Myocyte (in vitro differentiated cells): ENCODE data around the gene DNM2. TPM values are rescaled to one million over a fixed set of nuclear protein-coding genes. Genes with fewer than 3 reads are reported as not detected.
"Not testable (repeated sequence)": the region's sequence is repeated elsewhere in the genome, so short reads cannot be mapped to it uniquely, and the experiment has no call there.

Experiments
- DNase-seq: peaks from one replicate; pipeline ENCODE4 v3.0.0-alpha.2; 2012; ENCODE audit warnings: low read depth
- polyA plus RNA-seq: library from polyadenylated mRNA; unstranded; fragments of >200 nt; gene quantifications from one replicate; pipeline ENCODE4 v1.2.1, GENCODE V29; 2012; ENCODE audit warnings: missing spikeins
- total RNA-seq: library from RNA; depleted of rRNA; stranded (reverse); fragments of >200 nt; gene quantifications from 2 replicates; pipeline ENCODE4 v1.2.3, GENCODE V29; 2014

Gene DNM2
- total RNA-seq, result 64.8 and 71.8 TPM in 2 replicates
- 105 TPM for polyA plus RNA-seq

DNA sequence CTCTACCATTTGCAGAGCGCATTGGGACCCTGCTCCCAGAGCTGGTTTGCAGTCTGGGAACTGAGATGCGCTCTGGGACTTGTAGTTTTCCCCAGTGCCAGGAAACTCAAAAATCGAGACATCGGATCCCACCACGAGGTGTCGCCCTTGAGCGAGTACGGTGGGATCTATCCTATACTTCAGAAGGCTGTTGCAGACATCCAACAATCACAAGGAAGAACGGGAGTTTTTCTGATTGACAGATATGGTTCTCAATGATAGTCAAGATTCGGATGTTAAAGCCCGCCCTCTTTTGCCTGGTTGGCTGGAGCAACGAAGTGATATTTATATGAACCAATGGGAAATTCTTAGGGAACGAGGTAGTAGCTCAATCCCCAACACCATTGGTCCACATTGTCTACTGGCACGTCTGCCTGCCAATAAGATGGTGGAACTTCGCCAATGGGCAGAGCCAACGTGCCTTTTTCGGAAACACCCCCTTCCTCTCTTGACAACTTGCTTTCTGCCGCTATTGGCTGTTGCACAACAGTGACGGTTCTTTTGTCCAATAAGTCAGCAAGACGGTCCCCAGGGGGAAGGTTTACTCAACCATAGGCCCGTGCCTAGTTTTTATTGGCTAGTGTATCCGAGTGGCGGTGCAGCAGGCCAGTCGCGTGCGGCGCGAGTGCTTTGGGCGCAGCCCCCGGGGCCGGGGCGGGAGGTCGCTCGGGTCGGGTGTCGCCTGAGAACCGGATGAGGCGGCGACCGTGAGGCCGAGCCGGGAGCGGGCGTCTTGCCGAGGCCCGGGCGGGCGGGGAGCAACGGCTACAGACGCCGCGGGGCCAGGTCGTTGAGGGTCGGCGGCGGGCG, at the start of gene DNM2:
Gene DNM2, plus strand, starts transcription at position 724 of the 849 bp plus-strand sequence. CDS start 164 bp downstream, outside the sequence.
- peak; percentile 100 for DNase-seq

DNA sequence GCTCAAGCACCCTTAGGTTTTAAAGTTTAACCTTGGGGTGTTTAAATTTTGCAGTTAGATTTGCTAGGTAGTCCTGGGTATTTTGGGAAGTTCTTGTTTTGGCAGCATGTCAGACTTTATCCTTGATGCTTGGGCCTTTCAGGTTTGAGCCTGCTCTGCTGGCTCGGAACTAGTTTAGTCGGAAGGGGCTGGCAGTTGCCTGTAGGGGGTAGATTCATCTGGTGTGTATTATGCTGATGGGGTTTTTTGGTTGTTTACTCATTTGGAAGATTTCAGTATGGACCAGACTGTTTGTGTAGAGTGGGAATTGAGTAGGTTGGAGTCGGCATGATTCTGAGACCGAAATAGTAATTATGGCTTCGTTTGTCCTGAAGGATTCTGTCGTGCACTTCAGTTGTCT, 48.6 kb upstream of the DNM2 start:
- DNase-seq, result no peak

- DNase-seq, result peak; percentile 52
Measured at GRCh38 chr19:10670182-10670581, 47.7 kb upstream of the DNM2 start.

DNA sequence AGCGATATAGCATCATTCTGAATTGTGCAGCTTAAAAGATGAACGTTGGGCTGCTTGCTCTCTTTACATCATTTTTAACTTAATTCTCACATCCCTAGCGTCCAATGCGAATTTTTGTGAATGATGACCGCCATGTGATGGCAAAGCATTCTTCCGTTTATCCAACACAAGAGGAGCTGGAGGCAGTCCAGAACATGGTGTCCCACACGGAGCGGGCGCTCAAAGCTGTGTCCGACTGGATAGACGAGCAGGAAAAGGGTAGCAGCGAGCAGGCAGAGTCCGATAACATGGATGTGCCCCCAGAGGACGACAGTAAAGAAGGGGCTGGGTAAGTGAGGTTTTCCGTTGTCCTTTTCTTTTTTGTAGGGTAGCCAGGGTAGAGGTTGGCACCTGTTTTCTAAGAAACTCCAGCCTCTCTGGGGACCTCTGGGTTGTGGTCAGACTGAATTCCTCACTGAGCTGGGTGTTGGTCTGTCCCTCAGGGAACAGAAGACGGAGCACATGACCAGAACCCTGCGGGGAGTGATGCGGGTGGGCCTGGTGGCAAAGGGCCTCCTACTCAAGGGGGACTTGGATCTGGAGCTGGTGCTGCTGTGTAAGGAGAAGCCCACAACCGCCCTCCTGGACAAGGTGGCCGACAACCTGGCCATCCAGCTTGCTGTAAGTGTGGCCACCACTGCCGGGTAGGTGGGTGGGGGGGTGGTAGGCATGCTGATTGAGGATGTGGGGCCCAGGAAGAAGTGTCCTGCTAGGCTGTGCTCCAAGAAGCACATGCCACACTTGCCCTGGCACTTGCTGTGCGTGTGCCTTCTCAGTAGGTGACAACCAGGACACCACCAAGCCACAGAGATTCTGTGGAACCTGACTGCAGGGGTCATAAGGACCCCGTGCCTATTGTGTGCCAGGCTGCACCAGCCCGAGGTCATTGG, 46.7 kb upstream of the DNM2 start:
- DNase-seq, result peak; percentile 77

DNA sequence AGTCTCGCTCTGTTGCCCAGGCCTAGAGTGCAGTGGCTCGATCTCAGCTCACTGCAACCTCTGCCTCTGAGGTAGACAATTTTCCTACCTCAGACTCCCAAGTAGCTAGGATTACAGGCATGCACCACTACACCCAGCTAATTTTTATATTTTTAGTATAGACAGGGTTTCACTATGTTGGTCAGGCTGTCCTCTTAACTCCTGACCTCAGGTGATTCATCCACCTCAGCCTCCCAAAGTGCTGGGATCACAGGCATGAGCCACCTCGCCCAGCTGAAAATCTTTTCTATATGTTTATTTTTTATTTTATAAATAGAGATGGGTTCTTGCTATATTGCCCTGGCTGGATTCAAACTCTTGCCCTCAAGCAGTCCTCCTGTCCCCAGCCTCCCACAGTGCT, 46.0 kb upstream of the DNM2 start:
- DNase-seq, result not testable (repeated sequence)

- DNase-seq, result not testable (repeated sequence)
Measured at GRCh38 chr19:10675214-10675613, 42.7 kb upstream of the DNM2 start.

GRCh38 chr19:10677751-10678150, 40.1 kb upstream of the DNM2 start:
- no peak for DNase-seq

- DNase-seq, result no peak
Measured at GRCh38 chr19:10678813-10679212, 39.1 kb upstream of the DNM2 start.

- DNase-seq, result no peak
Measured at GRCh38 chr19:10679743-10680142, 38.1 kb upstream of the DNM2 start.

DNA sequence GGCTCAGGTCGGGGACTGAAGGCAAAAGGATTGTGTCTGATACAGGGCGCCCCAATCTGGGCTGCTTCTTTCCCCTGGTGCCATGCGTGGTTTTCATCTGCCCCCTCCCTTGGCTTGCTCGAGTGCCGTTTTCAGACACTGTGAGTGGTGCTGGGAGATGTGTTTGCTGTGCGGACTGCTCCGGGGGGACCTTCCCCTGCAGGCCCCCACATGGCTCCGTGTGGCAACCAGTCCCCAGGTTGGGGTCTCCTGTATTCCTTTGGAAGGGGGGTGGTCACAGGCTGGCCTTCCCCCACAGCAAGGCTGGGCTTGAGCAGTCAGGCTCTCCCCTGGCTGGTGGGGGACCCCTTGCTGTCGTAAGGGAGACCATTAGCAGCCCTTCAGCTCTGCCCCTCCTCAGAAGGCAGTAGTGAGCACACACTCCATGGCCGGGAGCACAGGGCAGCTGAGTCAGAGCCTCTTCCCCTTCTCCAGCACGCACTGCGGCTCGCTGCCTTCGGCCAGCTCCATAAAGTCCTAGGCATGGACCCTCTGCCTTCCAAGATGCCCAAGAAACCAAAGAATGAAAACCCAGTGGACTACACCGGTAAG, 37.2 kb upstream of the DNM2 start:
- no peak for DNase-seq

GRCh38 chr19:10681658-10682057, 36.2 kb upstream of the DNM2 start:
- DNase-seq, result no peak

DNA sequence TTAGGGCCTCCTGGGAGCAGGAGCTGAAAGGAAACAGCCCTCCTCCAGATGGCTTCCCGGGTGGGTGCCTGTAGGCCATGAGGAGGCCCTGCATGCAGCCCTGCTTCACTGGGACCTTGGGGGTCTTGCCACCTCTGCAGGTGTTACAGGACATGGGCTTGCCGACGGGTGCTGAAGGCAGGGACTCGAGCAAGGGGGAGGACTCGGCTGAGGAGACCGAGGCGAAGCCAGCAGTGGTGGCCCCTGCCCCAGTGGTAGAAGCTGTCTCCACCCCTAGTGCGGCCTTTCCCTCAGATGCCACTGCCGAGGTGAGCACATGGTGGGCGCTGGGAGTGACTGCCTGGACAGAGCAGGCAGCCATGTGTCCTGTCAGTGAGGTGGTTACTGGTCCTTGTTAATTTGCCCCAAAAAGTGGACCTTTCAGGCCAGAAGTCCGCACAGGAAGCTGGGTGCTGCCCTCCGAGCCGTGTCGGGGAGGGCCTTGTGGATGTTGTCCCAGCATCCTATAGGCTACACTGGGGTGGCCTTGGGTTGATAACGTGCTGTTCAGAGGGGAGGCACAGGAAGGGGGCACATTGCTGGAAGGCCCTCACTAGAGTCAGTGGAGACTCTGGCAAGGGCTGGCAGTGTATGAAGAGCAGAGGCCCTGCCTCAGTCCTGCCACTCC, 35.3 kb upstream of the DNM2 start:
- DNase-seq, result no peak

GRCh38 chr19:10683064-10683426, 34.8 kb upstream of the DNM2 start:
- DNase-seq, result no peak

- no peak for DNase-seq
Measured at GRCh38 chr19:10683582-10683981, 34.3 kb upstream of the DNM2 start.

GRCh38 chr19:10685210-10685609, 32.7 kb upstream of the DNM2 start:
- no peak for DNase-seq

DNA sequence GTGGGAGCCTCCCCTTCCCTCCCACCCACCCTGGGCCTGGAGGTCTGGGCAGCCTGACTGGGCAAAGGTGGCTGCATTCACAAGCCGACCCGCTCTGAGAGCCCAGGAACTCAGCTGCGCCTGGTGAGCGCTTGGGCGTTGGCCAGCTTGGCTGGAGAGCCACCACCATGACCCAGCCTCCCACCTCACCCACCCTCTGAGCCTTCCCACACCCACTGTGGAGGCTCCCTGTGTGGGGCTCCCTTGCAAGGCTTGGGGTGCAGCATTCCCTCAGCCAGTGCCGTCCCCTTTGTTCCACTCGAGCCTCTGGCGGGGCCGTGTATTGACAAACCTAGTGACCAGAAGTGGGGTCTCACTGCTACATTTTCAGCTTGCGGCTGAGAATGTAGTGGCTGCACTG, 31.7 kb upstream of the DNM2 start:
- no peak for DNase-seq

DNA sequence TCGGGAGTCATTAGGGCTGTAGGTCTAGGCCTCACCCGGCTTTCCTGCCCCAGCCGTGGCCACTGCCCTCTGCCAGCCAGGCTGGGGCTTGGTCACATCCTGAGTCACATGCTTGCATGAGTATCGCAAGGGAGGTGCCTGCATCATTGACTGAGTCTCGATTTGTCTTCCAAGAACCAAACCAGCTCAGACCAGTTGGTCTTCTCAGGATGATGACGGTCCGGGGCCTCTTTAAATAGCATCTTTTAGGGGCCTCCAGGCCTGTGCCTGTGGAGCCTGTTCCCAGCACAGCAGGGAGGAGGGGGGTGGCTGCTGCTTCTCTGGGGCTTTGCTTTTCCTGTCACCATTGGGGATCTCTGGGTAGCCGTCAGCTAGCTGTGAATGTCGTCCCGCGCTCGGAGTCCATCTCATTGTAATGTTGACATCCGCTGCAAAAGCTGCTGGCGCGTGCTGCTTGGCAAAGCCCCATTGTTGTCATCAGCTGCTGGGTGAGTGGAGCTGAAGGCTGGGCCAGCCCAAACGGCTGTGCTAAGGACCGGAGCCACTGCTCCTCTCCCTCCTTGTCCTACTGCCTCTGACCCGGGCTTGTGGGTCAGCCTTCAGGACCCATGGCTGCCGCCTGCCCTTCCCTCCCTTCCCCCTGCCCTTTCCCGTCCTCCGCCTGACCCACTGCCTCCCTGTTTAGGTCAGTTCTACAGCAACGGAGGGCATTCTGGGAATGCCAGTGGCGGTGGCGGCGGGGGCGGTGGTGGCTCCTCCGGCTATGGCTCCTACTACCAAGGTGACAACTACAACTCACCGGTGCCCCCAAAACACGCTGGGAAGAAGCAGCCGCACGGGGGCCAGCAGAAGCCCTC, 31.0 kb upstream of the DNM2 start:
- DNase-seq, result peak; percentile 69

GRCh38 chr19:10687518-10688288, 30.2 kb upstream of the DNM2 start:
- DNase-seq, result no peak

DNA sequence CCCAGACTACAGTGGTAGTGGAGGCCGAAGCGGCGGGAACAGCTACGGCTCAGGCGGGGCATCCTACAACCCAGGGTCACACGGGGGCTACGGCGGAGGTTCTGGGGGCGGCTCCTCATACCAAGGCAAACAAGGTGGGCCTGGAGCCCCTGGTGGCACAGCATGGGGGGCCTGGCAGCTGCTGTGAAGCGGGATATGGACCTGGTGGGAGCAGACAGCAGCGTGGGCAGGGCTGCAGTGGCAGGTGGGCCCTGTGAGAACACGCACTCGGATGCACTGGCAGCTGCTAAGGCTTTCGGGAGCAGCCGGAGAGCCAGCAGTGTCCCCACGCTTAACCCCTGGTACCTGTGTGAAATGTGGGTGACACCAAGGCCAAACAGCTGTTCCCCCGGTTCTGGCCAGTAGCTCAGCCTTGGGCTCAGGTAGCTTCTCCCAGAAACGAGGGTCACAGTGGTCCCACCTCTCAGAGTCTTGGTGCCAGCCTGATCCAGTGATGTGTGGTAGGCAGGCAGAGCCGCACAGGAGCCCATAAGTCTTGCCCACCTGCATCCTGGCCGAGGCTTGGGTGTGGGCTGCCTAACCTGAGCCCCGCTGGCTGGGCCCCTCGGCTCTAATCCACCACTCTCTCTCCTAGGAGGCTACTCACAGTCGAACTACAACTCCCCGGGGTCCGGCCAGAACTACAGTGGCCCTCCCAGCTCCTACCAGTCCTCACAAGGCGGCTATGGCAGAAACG, 29.2 kb upstream of the DNM2 start:
- DNase-seq, result no peak
